ENCODE measurements around the gene GNA12. TPM values are rescaled to one million over a fixed set of nuclear protein-coding genes. Genes with fewer than 3 reads are reported as not detected.

GNA12 gene
- total and polyA plus RNA-seq, 10 donors, result 12.3 to 64.2 (median 32.4) TPM

DNA sequence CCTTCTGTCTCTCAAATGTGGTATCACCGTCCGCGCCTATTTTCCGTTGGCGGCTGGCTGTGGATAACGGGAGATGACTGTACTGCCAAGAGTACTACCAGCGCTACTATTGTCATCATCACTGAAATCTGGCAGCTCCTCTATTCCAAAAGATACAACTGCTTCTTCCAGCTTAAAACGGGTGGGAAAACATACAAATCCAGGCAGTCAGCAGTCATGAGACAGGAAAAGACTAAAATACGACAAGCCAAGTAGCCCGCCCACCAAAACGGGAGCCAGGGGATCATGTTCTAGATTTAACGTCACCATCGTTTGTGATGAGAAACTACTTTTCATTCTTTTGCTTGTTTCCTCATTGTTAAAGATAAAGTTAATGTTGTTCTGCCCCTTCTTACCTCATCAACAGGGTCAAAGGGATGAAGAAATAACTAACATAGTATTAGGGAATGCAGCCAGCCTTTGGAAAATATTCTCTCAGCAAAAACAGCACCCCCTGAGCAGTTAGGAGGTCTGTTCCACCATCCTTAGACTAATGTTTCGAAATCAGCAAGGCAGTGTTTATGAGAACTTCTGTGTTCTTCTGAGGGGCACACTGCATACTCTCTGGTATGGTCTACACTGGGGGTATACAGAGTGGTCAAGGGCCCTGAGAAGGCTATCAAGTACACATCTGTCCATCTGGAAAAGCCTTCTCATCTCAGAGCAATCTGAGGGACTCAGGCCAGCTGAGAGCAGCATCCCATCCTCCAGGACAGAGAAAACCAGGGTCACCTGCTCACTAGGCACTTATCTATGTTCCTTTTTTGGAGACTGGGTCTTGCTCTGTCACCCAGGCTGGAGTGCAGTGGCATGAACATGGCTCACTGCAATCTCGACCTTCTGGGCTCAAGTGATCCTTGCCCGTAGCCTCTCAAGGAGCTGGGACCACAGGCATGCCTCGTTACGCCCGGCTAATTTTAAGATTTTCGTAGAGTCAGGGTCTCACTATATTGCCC is 47.5 kb downstream of the GNA12 start:
- Histone ChIP-seq H3K9me3 (no peaks in the 10 kb centered on the region), H3K27me3 (replicated peaks in 1 of 7) (no peaks in the 10 kb centered on the region), H3K27ac (peak overlapping the region in 6 of 8 donors; percentile 18 to 68 (median 36)), H3K4me3 (no peak overlapping the region), H3K36me3 (peaks cover 0 to 36% (median 20%) of the 10 kb centered on the region in 6 donors), H3K4me1 (peaks cover 0 to 63% (median 19%) of the 10 kb centered on the region in 6 donors)
- intact Hi-C loops (cut with DNase I; ENCODE audit: low total_unique reads), result no loop called here
- 69 to 86% (median 80%) methylated on average over 20 of the region's 20 CpGs for WGBS, 5 donors
- no peak for DNase-seq
- TF ChIP-seq, protein P1, sequence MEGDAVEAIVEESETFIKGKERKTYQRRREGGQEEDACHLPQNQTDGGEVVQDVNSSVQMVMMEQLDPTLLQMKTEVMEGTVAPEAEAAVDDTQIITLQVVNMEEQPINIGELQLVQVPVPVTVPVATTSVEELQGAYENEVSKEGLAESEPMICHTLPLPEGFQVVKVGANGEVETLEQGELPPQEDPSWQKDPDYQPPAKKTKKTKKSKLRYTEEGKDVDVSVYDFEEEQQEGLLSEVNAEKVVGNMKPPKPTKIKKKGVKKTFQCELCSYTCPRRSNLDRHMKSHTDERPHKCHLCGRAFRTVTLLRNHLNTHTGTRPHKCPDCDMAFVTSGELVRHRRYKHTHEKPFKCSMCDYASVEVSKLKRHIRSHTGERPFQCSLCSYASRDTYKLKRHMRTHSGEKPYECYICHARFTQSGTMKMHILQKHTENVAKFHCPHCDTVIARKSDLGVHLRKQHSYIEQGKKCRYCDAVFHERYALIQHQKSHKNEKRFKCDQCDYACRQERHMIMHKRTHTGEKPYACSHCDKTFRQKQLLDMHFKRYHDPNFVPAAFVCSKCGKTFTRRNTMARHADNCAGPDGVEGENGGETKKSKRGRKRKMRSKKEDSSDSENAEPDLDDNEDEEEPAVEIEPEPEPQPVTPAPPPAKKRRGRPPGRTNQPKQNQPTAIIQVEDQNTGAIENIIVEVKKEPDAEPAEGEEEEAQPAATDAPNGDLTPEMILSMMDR (IDR thresholded peaks at IDR 0.05 in 8 of 11, conservative IDR thresholded peaks at IDR 0.05 in 3 of 11), result no peak
- peak in 1 of 3 donors; percentile 38 for TF ChIP-seq POLR2AphosphoS5 (IDR thresholded peaks at IDR 0.05)

DNA sequence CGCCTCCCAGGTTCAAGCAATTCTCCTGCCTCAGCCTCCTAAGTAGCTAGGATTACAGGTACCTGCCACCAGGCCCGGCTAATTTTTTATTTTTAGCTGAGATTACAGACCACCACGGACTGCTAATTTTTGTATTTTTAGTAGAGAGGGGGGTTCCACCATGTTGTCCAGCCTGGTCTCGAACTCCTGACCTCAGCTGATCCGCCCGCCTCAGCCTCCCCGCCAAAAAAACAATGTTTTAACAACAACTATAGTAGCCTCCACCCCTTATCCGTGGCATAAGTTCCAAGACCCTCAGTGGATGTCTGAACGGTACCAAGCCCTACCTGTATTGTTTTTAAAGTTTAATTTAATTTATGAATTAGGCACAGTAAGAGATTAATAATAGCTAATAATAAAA is 48.2 kb downstream of the GNA12 start:
- DNase-seq, result no peak
- Histone ChIP-seq H3K9me3 (no peaks in the 10 kb centered on the region), H3K4me1 (peaks cover 0 to 55% (median 15%) of the 10 kb centered on the region in 6 donors), H3K4me3 (no peak overlapping the region), H3K27ac (peak overlapping the region in 4 of 8 donors; percentile 32 to 68 (median 42)), H3K27me3 (replicated peaks in 1 of 7) (no peaks in the 10 kb centered on the region), H3K36me3 (peaks cover 0 to 43% (median 24%) of the 10 kb centered on the region in 6 donors)
- no peak for TF ChIP-seq POLR2A (IDR thresholded peaks at IDR 0.05)
- TF ChIP-seq POLR2AphosphoS5 (IDR thresholded peaks at IDR 0.05), result no peak
- TF ChIP-seq, protein P1 (IDR thresholded peaks at IDR 0.05 in 8 of 11, conservative IDR thresholded peaks at IDR 0.05 in 3 of 11), result no peak
- intact Hi-C loops (cut with DNase I; ENCODE audit: low total_unique reads), result no loop called here
- WGBS, 5 donors, result 82 to 95% (median 91%) methylated on average over 9 of the region's 9 CpGs

DNA sequence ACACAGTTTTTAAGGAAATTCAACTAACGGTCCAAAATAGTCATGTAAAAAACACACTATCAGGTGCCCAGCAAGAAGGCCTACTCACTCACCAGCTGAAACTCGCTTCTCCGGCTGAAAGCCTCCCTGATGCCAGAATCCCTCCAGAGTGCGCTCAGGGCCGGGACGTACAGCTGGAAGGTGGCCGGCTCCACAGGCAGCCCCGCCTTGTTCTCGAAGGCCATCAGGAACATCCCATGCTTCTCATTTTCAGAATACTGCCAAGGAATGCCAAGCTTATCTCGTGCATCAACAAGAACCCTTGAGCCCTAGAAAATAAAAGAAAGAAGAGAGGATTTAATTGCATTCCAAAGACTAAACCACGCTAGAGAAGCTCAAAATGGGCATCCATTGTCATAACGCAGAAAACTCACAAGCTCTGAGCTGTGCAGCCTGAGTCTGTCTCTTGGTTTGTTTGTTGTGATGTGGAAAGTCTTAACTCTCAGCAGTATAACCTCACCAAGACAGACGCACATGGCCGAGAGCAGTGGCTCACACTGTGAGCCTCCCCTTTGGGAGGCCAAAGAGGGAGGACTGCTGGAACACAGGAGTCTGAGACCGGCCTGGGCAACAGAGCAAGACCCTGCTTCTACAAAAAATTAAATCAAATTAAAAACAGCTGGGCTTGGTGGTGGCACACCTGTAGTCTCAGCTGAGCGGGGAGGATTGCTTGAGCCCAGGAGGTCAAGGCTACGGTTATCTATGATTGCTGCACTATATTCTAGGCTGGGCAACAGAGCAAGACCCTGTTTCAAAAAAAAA is 49.1 kb downstream of the GNA12 start:
- no peaks in the 10 kb centered on the region for H3K9me3 ChIP-seq
- 83 to 97% (median 90%) methylated on average over 17 of the region's 17 CpGs for WGBS, 5 donors
- no peak overlapping the region for H3K27ac ChIP-seq
- TF ChIP-seq, protein P1 (IDR thresholded peaks at IDR 0.05 in 8 of 11, conservative IDR thresholded peaks at IDR 0.05 in 3 of 11), result no peak
- TF ChIP-seq POLR2AphosphoS5 (IDR thresholded peaks at IDR 0.05) (no peak), POLR2A (IDR thresholded peaks at IDR 0.05) (no peak)
- no peak for DNase-seq
- H3K4me1 ChIP-seq, result peaks cover 0 to 47% (median 11%) of the 10 kb centered on the region in 6 donors
- H3K27me3 ChIP-seq (replicated peaks in 1 of 7), result no peaks in the 10 kb centered on the region
- no peak overlapping the region for H3K4me3 ChIP-seq
- intact Hi-C loops (cut with DNase I; ENCODE audit: low total_unique reads), result no loop called here
- peaks cover 0 to 52% (median 26%) of the 10 kb centered on the region in 6 donors for H3K36me3 ChIP-seq

All from spleen (tissue), 11 donors.